Kidney tubule cell (primary cell): ENCODE data around the gene PLXNA2.

ENCODE experiments used
- DNase-seq: peaks from one replicate; pipeline ENCODE4 v3.0.0-alpha.2; 2018; ENCODE audit warnings: low spot score

PLXNA2 gene

DNA sequence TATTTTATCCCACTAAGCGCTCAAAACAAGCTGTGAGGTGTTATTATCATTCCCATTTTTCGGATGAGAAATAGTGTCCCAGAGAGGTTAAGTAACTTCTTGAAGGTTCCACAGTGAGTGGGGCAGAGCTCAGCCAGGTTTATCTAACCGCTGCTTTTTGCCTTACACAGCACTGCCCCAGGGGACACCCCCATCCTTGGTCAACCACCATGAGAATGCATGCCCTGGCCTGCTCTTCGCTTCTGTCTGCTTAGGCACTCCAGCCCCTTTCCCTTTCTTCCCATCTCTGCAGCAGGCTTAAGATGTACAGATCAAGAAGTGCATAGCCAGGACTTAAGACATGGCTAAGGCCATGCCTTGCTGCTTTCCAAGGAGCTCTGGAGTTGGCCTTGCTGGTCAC, 174.3 kb downstream of the PLXNA2 start:
- no peak for DNase-seq

GRCh38 chr1:208069317-208069716, 174.9 kb downstream of the PLXNA2 start:
- DNase-seq, result no peak

GRCh38 chr1:208068908-208069307, 175.3 kb downstream of the PLXNA2 start:
- no peak for DNase-seq

DNA sequence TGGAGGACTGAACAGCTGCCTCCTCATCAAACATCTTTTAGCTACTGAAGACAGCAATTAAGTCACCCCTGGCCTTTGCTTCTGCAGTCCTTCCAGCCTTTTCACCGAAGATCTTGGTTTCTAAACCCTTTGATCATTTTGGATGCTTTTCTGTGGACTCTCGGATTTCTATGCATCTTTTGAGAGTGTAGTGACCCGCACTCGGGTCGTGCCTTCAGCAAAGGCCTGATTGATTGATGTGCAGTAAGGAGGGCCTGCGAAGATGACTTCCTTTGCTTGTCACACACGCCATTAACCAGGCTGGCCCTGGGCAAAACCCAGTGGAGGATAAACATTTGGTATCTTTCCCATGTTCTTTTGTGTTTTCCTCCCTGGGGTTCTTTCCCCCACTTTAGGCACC, 175.8 kb downstream of the PLXNA2 start:
- DNase-seq, result no peak

- DNase-seq, result no peak
Observed at GRCh38 chr1:208066583-208066982, 177.6 kb downstream of the PLXNA2 start.

GRCh38 chr1:208065862-208066261, 178.3 kb downstream of the PLXNA2 start:
- DNase-seq, result peak; percentile 34

- DNase-seq, result no peak
Observed at GRCh38 chr1:208061632-208062031, 182.6 kb downstream of the PLXNA2 start.

DNA sequence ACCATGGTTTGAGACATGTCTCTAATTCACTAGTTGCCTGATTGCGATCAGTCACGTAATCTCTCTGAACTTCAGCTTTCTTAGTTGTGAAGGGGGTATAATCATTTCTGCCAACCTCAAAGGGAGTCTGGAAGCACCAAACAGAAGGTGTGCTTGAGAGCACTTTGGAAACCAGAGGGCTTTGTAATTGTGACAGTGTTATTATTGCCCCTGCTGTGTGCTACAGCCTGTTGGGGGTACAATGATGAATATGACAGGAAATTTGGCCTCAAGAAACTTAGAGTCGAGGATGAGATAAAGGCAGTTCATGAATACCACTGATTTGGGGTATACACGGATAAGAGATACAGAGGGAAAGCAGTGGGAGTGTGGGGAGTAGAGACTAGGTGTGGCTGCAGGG, 183.1 kb downstream of the PLXNA2 start:
- no peak for DNase-seq

- no peak for DNase-seq
Observed at GRCh38 chr1:208060215-208060869, 183.8 kb downstream of the PLXNA2 start.

GRCh38 chr1:208059409-208060001, 184.7 kb downstream of the PLXNA2 start:
- peak; percentile 20 for DNase-seq

- DNase-seq, result no peak
Observed at GRCh38 chr1:208058756-208059155, 185.4 kb downstream of the PLXNA2 start.

DNA sequence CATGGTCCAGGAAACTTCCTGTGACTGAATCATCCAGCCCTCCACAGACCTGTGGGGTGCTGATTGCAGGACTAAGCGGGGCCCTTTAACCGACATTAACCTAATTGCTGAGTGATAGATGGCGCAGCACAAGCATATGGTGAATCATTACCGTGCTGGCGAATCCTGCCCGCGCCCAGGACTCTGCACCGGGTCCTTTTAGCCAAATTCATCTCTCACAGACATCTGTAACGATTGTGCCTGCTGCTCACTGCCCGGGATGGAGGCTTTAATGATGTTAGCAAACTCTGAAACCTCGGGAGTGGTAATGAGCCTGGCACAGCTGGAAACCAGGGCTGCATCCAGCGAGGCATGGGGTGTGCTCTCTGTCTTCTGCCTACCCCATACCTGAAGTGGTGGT, 185.9 kb downstream of the PLXNA2 start:
- DNase-seq, result peak; percentile 35

DNA sequence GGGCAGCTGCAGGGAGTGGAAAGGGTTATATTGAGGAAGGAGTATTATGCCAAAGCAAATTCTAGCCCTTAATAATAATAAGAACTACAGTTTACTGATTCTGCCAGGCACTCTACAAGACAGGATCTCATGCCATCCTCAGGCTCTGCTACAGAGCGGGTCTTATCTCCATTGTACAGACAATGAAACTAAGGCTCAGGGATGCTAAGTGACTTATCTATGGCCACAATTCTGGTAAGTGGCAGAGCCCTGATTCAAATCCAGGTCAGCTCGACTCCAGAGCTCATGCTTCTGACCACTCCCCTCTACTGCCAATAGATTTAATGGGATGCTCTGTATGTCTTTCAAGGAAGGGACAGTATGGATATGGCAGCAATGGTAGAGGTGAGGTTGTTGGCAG, 187.1 kb downstream of the PLXNA2 start:
- no peak for DNase-seq

- no peak for DNase-seq
Observed at GRCh38 chr1:208055535-208055934, 188.6 kb downstream of the PLXNA2 start.

- DNase-seq, result no peak
Observed at GRCh38 chr1:208054911-208055379, 189.2 kb downstream of the PLXNA2 start.

DNA sequence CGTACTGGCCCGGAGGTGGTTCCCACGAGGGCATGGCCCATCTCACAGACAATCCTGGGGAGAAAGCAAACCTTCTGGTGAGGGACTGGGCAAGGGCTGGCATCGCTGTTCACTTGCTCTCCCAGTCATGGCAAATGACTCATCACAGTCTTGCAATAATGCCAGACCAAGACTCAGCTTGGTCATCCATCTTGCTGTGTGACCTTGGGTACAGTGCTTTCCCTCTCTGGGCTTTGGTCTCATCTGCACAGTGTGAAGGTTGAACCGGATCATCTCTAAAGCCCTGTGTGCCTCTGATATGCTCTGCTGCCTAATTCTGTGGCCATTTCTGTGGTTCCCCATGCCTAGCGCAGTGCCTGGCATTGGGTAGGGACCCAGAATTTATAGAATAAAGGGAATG, 189.7 kb downstream of the PLXNA2 start:
- no peak for DNase-seq

- no peak for DNase-seq
Observed at GRCh38 chr1:208053661-208054060, 190.5 kb downstream of the PLXNA2 start.

DNA sequence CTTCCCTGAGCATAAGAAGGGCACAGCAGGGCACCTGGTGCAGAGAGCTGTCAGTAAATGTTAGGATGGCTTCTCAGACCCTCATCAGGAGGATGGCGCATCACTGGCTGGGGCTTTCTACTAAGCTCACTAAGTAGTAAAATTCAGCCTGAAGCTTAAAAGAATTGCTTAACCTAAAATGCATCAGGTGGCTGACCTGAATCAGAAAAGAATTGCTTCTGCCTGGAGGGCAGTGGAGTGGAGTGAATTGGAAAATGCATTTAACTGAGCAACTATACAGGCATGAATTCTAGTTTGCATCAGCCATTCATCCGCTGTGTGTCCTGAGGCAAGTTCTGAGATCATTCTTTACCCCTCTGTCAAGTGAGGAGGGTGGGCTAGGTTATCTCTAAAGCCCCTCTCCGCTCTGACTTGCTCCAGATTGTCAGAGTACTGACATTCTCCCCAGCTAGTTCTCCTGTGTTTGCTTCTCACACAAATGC, 191.2 kb downstream of the PLXNA2 start:
- DNase-seq, result no peak

DNA sequence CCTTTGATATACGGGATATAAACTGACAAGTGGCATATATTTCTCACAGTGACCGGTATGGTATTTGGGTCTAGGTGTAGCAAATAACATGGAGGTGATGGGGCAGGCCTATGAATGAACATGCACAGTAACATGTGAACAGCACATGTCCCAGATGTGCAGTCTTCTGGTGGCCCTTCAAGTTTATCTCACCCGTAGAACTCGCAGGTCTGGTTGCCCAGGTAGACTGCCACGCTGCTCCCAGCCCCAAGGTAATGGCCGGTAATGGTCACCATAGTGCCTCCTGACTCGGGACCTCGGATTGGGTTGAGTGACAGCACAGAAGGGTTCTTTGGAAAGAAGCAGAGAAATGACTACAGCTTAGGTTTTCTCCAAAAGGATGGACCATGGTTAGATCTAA, 192.0 kb downstream of the PLXNA2 start:
- DNase-seq, result no peak

DNA sequence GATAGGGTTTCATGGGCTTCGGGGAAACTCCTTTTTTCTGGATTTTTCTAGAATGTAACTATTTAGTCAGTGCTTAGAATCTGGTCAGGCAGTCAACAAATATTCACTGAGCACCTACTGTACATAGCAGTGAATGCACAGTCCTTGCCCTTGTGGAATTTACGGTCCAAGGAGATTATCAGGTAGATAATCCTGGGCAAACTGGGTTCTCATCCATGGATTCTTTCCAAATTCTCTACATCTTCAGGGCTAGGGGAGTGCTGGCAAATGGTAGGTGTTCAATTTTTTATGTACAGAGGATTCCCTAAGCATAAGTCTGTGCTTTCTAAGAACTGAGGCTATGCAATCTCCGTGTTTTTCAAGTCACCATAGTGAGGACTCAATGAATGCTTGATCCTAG, 192.5 kb downstream of the PLXNA2 start:
- DNase-seq, result no peak

- DNase-seq, result no peak
Observed at GRCh38 chr1:208048904-208049303, 195.3 kb downstream of the PLXNA2 start.

GRCh38 chr1:208047975-208048374, 196.2 kb downstream of the PLXNA2 start:
- no peak for DNase-seq

DNA sequence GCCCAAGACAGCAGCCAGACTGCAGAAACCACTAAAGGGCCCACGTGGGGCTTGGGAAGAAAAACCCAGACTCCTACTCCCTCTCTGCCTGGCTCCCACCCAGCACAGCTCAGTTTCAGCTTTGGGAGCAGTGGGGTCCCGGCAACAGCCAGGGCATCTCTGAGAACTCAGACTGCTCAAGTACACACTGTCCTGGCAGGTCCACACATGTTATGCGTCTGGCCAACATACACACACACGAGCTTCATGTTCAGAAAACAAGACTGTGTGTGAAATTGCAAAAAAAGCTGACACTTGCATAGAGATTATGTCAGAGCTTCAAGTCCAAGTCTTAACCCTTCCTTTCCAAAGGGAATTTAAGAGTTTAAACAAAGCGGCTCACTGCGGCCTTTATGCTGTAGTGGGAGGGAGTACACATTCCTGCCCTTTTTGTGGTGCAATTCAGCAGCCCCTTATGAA, 196.7 kb downstream of the PLXNA2 start:
- DNase-seq, result no peak
